Neuronal stem cell (in vitro differentiated cells): ENCODE data around the gene SLC25A26.

Experiments used
- DNase-seq: peaks from one replicate; pipeline ENCODE4 v3.0.0-alpha.2; 2013; ENCODE audit warnings: low spot score
- H2AFZ ChIP-seq: one replicate; pipeline ENCODE4 v1.6.1; 2013; ENCODE audit warnings: mild to moderate bottlenecking, low read length, inconsistent platforms
- H2AK5ac ChIP-seq: 2 replicates; pipeline ENCODE4 v1.6.1; 2013; ENCODE audit warnings: low read depth, mild to moderate bottlenecking, inconsistent platforms, low read length, moderate library complexity, mixed read lengths
- H2BK120ac ChIP-seq: 2 replicates; pipeline ENCODE4 v1.6.1; 2013; ENCODE audit warnings: low read depth, mild to moderate bottlenecking, inconsistent platforms, low read length, moderate library complexity, mixed read lengths
- H2BK12ac ChIP-seq: one replicate; pipeline ENCODE4 v1.6.1; 2013; ENCODE audit warnings: low read length, inconsistent platforms
- H2BK15ac ChIP-seq: 2 replicates; pipeline ENCODE4 v1.6.1; 2013; ENCODE audit warnings: mild to moderate bottlenecking, low read length, inconsistent platforms, mixed read lengths
- H2BK5ac ChIP-seq: one replicate; pipeline ENCODE4 v1.6.1; 2013; ENCODE audit warnings: inconsistent platforms, mild to moderate bottlenecking, low read length, moderate library complexity
- H3K14ac ChIP-seq: one replicate; pipeline ENCODE4 v1.6.1; 2013; ENCODE audit warnings: low read length, inconsistent platforms
- H3K18ac ChIP-seq: 2 replicates; pipeline ENCODE4 v1.6.1; 2013; ENCODE audit warnings: low read length, inconsistent platforms
- H3K23ac ChIP-seq: 2 replicates; pipeline ENCODE4 v1.6.1; 2013; ENCODE audit warnings: low read depth, mild to moderate bottlenecking, mixed read lengths, low read length, inconsistent platforms; ENCODE audit not compliant: poor library complexity
- H3K27ac ChIP-seq: replicated peaks from 3 replicates; pipeline ENCODE4 v1.5.1; 2013; ENCODE audit warnings: low read length, inconsistent platforms
- H3K27me3 ChIP-seq, 3 experiments: 2 replicates each; pipeline ENCODE4 v1.6.1; 2013; ENCODE audit warnings: low read length in 3 of 3, mild to moderate bottlenecking in 2 of 3, inconsistent platforms in 1 of 3, low read depth in 1 of 3, mixed read lengths in 1 of 3, moderate library complexity in 1 of 3; ENCODE audit not compliant: control insufficient read depth in 3 of 3, insufficient read depth in 3 of 3
- H3K36me3 ChIP-seq, 2 donors: replicated peaks in 1 of 2; 2 replicates each; pipeline ENCODE4 v1.6.1; 2013; ENCODE audit warnings: low read length in 2 of 2; ENCODE audit not compliant: control insufficient read depth in 2 of 2, insufficient read depth in 2 of 2
- H3K4ac ChIP-seq: 2 replicates; pipeline ENCODE4 v1.6.1; 2013; ENCODE audit warnings: inconsistent platforms, mild to moderate bottlenecking, low read length, moderate library complexity
- H3K4me1 ChIP-seq, 2 donors: 1 replicate in 1 of 2; 2 replicates in 1 of 2; pipeline ENCODE4 v1.6.1; 2013; ENCODE audit warnings: low read length in 2 of 2, low read depth in 1 of 2; ENCODE audit not compliant: control insufficient read depth in 2 of 2, insufficient read depth in 1 of 2
- H3K4me2 ChIP-seq: one replicate; pipeline ENCODE4 v1.6.1; 2013; ENCODE audit warnings: mild to moderate bottlenecking, low read length, inconsistent platforms; ENCODE audit not compliant: insufficient read depth, poor library complexity, severe bottlenecking
- H3K4me3 ChIP-seq, 2 donors: 2 replicates each; pipeline ENCODE4 v1.5.1; 2013; ENCODE audit warnings: low read length in 2 of 2, mild to moderate bottlenecking in 2 of 2, inconsistent platforms in 1 of 2, moderate library complexity in 1 of 2
- H3K79me1 ChIP-seq: one replicate; pipeline ENCODE4 v1.6.1; 2013; ENCODE audit warnings: low read depth, mild to moderate bottlenecking, inconsistent platforms, low read length, moderate library complexity
- H3K9ac ChIP-seq: one replicate; pipeline ENCODE4 v1.6.1; 2013; ENCODE audit warnings: mild to moderate bottlenecking, low read depth, low read length, inconsistent platforms; ENCODE audit not compliant: poor library complexity
- H3K9me3 ChIP-seq, 2 donors: replicated peaks in 1 of 2; 2 replicates each; pipeline versions ENCODE3 to v1.6.1; 2013; ENCODE audit warnings: low read length in 2 of 2, mild to moderate bottlenecking in 2 of 2, inconsistent platforms in 1 of 2, low read depth in 1 of 2, mixed read lengths in 1 of 2, moderate library complexity in 1 of 2; ENCODE audit not compliant: control insufficient read depth in 2 of 2, insufficient read depth in 1 of 2
- H4K8ac ChIP-seq: one replicate; pipeline ENCODE4 v1.6.1; 2013; ENCODE audit warnings: low read depth, mild to moderate bottlenecking, inconsistent platforms, low read length, moderate library complexity
- H4K91ac ChIP-seq: one replicate; pipeline ENCODE4 v1.6.1; 2013; ENCODE audit warnings: low read length, low read depth, mild to moderate bottlenecking, inconsistent platforms; ENCODE audit not compliant: poor library complexity
- WGBS, 2 donors: extraction: QIAGEN DNeasy Blood & Tissue Kit; methylation state at CpG; one replicate each; pipeline ENCODE4 v1.1.7; 2013; ENCODE audit warnings: missing lambda C conversion rate in 2 of 2, mixed read lengths in 1 of 2; ENCODE audit not compliant: insufficient read length in 2 of 2, insufficient replicate concordance in 1 of 2; ENCODE audit errors: extremely low coverage in 2 of 2; 5-methylcytosine and 5-hydroxymethylcytosine counted together

Gene SLC25A26

GRCh38 chr3:66399529-66400232, 178.9 kb downstream of the SLC25A26 start:
- H3K27ac ChIP-seq = no peak overlapping the region
- no peak overlapping the region for H3K14ac ChIP-seq
- H4K8ac ChIP-seq = no peak overlapping the region
- H3K4me3 ChIP-seq = no peak overlapping the region
- no peak overlapping the region for H4K91ac ChIP-seq
- no peak for DNase-seq
- no peak overlapping the region for H2BK15ac ChIP-seq
- WGBS, 2 donors = no CpG with 5 or more reads among the region's 10 CpGs
- H2BK5ac ChIP-seq = no peak overlapping the region
- H2AK5ac ChIP-seq = no peak overlapping the region
- H3K4me1 ChIP-seq = peaks cover 28 to 29% of the 10 kb centered on the region in 2 donors
- no peak overlapping the region for H3K4me2 ChIP-seq
- H2AFZ ChIP-seq = no peak overlapping the region
- peaks cover 74 to 90% of the 10 kb centered on the region in 2 donors for H3K36me3 ChIP-seq
- H3K18ac ChIP-seq = no peak overlapping the region
- H3K79me1 ChIP-seq = peaks cover 21% of the 10 kb centered on the region
- H3K23ac ChIP-seq = no peak overlapping the region
- no peak overlapping the region for H3K9ac ChIP-seq
- no peaks in the 10 kb centered on the region for H3K27me3 ChIP-seq
- H3K9me3 ChIP-seq = no peaks in the 10 kb centered on the region
- no peak overlapping the region for H3K4ac ChIP-seq
- H2BK120ac ChIP-seq = no peak overlapping the region
- no peak overlapping the region for H2BK12ac ChIP-seq

GRCh38 chr3:66400411-66401156, 179.8 kb downstream of the SLC25A26 start:
- Histone ChIP-seq H2BK5ac (no peak overlapping the region), H3K36me3 (peaks cover 74 to 90% of the 10 kb centered on the region in 2 donors)
- no CpG with 5 or more reads among the region's 15 CpGs for WGBS, 2 donors

GRCh38 chr3:66401157-66401550, 180.4 kb downstream of the SLC25A26 start:
- peaks cover 24% of the 10 kb centered on the region for H3K79me1 ChIP-seq
- peaks cover 29 to 33% of the 10 kb centered on the region in 2 donors for H3K4me1 ChIP-seq
- H3K23ac ChIP-seq = no peak overlapping the region
- no peak overlapping the region for H3K4me3 ChIP-seq
- no peak overlapping the region for H2AFZ ChIP-seq
- no peak overlapping the region for H3K9ac ChIP-seq
- DNase-seq = no peak
- H4K8ac ChIP-seq = no peak overlapping the region
- H3K14ac ChIP-seq = no peak overlapping the region
- H3K18ac ChIP-seq = peak overlapping the region; percentile 33
- H2BK12ac ChIP-seq = no peak overlapping the region
- H2AK5ac ChIP-seq = no peak overlapping the region
- no peak overlapping the region for H3K4ac ChIP-seq
- WGBS, 2 donors = no CpG with 5 or more reads among the region's 10 CpGs
- H3K4me2 ChIP-seq = no peak overlapping the region
- H4K91ac ChIP-seq = no peak overlapping the region
- peaks cover 74 to 90% of the 10 kb centered on the region in 2 donors for H3K36me3 ChIP-seq
- no peak overlapping the region for H2BK120ac ChIP-seq
- no peak overlapping the region for H2BK15ac ChIP-seq
- H3K27ac ChIP-seq = peak overlapping the region; percentile 50
- no peak overlapping the region for H2BK5ac ChIP-seq
- no peaks in the 10 kb centered on the region for H3K27me3 ChIP-seq
- H3K9me3 ChIP-seq = no peaks in the 10 kb centered on the region

More at GRCh38 chr3:66400411-66401156, 179.8 kb downstream of the SLC25A26 start:
- Histone ChIP-seq H2BK12ac (no peak overlapping the region), H3K27me3 (no peaks in the 10 kb centered on the region), H3K79me1 (peaks cover 22% of the 10 kb centered on the region), H3K4ac (no peak overlapping the region), H2AK5ac (no peak overlapping the region), H3K18ac (no peak overlapping the region), H3K23ac (no peak overlapping the region), H3K4me1 (peaks cover 29 to 34% of the 10 kb centered on the region in 2 donors), H4K8ac (no peak overlapping the region), H3K27ac (peak overlapping the region; percentile 50), H3K4me2 (no peak overlapping the region), H3K9me3 (no peaks in the 10 kb centered on the region), H4K91ac (no peak overlapping the region), H2BK15ac (no peak overlapping the region), H3K9ac (no peak overlapping the region), H3K14ac (no peak overlapping the region), H3K4me3 (no peak overlapping the region), H2BK120ac (no peak overlapping the region), H2AFZ (no peak overlapping the region)
- DNase-seq = peak; percentile 18
